Heart left ventricle (tissue), 16 donors: ENCODE measurements around the gene C11orf16. TPM values are rescaled to one million over a fixed set of nuclear protein-coding genes. Genes with fewer than 3 reads are reported as not detected.
"Not testable (repeated sequence)": the region's sequence is repeated elsewhere in the genome, so short reads cannot be mapped to it uniquely, and the experiment has no call there.

Source experiments
- ATAC-seq, 4 donors: fragments of 200-7000 bp; cut with Tn5 transposase; one replicate each; pipeline ENCODE4 v1.9.1; 2020 to 2022; ENCODE audit warnings: moderate library complexity in 4 of 4, mild to moderate bottlenecking in 3 of 4, moderate number of reproducible peaks in 1 of 4
- DNase-seq, 5 donors: peaks; one replicate each; pipeline ENCODE4 v3.0.0-alpha.2; 2020
- H3K27ac ChIP-seq, 12 donors: fragments of 200-600 bp; sonication (generic) in 4 of 12; one replicate each; pipeline versions ENCODE4 v1.5.0 to v1.8.0; 2016 to 2022; ENCODE audit warnings: mild to moderate bottlenecking in 2 of 12
- H3K27me3 ChIP-seq, 9 donors: fragments of 200-600 bp; sonication (generic) in 2 of 9; one replicate each; pipeline versions ENCODE4 v1.5.1 to v1.8.0; 2016 to 2022; ENCODE audit warnings: mild to moderate bottlenecking in 3 of 9
- H3K36me3 ChIP-seq, 9 donors: fragments of 200-600 bp; sonication (generic) in 2 of 9; one replicate each; pipeline versions ENCODE4 v1.5.0 to v1.8.0; 2018 to 2022; ENCODE audit warnings: mild to moderate bottlenecking in 2 of 9
- H3K4me1 ChIP-seq, 12 donors: fragments of 200-600 bp; sonication (generic) in 4 of 12; one replicate each; pipeline versions ENCODE4 v1.5.0 to v1.8.0; 2016 to 2022; ENCODE audit warnings: mild to moderate bottlenecking in 3 of 12
- H3K4me3 ChIP-seq, 12 donors: fragments of 200-600 bp; sonication (generic) in 4 of 12; one replicate each; pipeline versions ENCODE4 v1.5.0 to v1.8.0; 2017 to 2022; ENCODE audit warnings: mild to moderate bottlenecking in 9 of 12, moderate library complexity in 4 of 12
- H3K9me3 ChIP-seq, 12 donors: fragments of 200-600 bp; sonication (generic) in 4 of 12; one replicate each; pipeline versions ENCODE4 v1.5.0 to v1.8.0; 2016 to 2022; ENCODE audit warnings: mild to moderate bottlenecking in 1 of 12
- CTCF ChIP-seq, 12 donors: fragments of 200-600 bp; sonication (generic) in 4 of 12; IDR thresholded peaks; one replicate each; pipeline versions ENCODE4 v1.5.0 to v1.8.0; 2018 to 2022; ENCODE audit warnings: antibody characterized with exemption in 12 of 12, mild to moderate bottlenecking in 5 of 12
- POLR2A ChIP-seq, 2 donors: fragments of 450-650 bp; IDR thresholded peaks; one replicate each; pipeline ENCODE4 v1.6.1; 2017; ENCODE audit warnings: antibody characterized with exemption in 2 of 2, mild to moderate bottlenecking in 2 of 2, moderate library complexity in 2 of 2
- WGBS, 4 donors: extraction: QIAGEN DNeasy Blood & Tissue Kit in 2 of 4; methylation state at CpG; one replicate each; pipeline versions ENCODE4 v1.1.5 to v1.1.7; 2013 to 2018; 5-methylcytosine and 5-hydroxymethylcytosine counted together
- intact Hi-C, 10 donors: fragments of 100-400 bp; cut with DNase I; formaldehyde crosslinking; loops; one replicate each; pipeline versions ENCODE4 v1.11.1 to v1.14.2; 2022
- polyA plus RNA-seq, 2 donors: library from polyadenylated mRNA; stranded (reverse); fragments of 200-250 nt; gene quantifications; one replicate each; pipeline ENCODE4 v1.2.3, GENCODE V29; 2013
- total RNA-seq, 9 donors: library from RNA; depleted of rRNA in 2 of 9; stranded (reverse); fragments of >200 nt in 2 of 9; fragmentation: NEBNext Ultra II Directional in 3 of 9; extraction: Animal tissue kit (Norgen Biotek cat#: 25700) in 3 of 9; gene quantifications; one replicate each; pipeline versions ENCODE4 v1.1.0 to v1.2.4, GENCODE V29; 2016 to 2023
- donor health status: ischemic (EF 13 %, LVEDD 7.1; RV severe dilation, severe dysfunction).
- donor health status: healthy with polysubstance abuse.
- donor health status: DM: no; HTN: yes; CAD: no.
- donor health status: DM: no; HTN: no; CAD: no.
- donor health status: ischemic (EF 25% LVEDD 6.9; RV normal size, moderate dysfunction).
- donor health status: ischemic (EF 25% LVEDD 5.7; RV mildly dilated, moderate dysfunction).
- donor health status: healthy.
- donor health status: DM: yes; HTN: yes; CAD: no.
- donor health status: ischemic (EF 35%, LVEDD 5.7; RV mildly dilated, moderate dysfunction).
- donor health status: nonischemic (EF 11% LVEDD 7.7; RV severe dilation, severe dysfunction).
- donor health status: DM: yes; HTN: yes; CAD: no.
- donor health status: PGD.
- donor health status: ischemic (EF 29% LVEDD 5.4; RV normal size, mild dysfunction).
- donor health status: nonischemic (EF 23%, LVEDD 6.1; RV moderate dilation, normal function).

Gene C11orf16
- total and polyA plus RNA-seq, 11 donors, result not detected

DNA sequence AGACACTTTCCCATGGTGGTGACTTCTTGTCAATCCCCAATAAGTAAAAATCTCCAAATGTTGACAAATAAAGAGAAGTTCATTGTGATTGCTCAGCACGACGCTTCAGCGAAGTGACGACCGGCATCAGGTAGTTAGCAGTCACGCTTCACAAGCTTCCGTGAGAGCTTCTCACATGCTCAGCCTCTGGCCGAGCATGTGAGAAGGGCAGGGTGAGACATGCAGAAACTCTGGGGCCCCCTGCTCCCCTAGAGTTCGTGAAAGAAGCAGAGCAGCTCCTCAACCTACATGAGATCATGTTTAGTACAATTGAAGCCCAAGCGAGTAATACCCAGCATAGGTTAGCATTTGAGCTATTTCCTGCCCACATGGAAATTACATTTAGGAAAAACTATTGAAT, 4.4 kb upstream of the C11orf16 start:
- ATAC-seq (no peak), DNase-seq (no peak)
- intact Hi-C loops, result no loop called here
- no peak for TF ChIP-seq POLR2A (IDR thresholded peaks at IDR 0.05)
- TF ChIP-seq CTCF (IDR thresholded peaks at IDR 0.05), result no peak
- H3K4me3 ChIP-seq, result no peak overlapping the region
- H3K4me1 ChIP-seq, result no peaks in the 10 kb centered on the region
- no peak overlapping the region for H3K27ac ChIP-seq
- H3K36me3 ChIP-seq, result no peaks in the 10 kb centered on the region
- H3K9me3 ChIP-seq, result no peaks in the 10 kb centered on the region
- WGBS, 4 donors, result 83 to 90% (median 89%) methylated on average over 10 of the region's 10 CpGs
- H3K27me3 ChIP-seq, result no peaks in the 10 kb centered on the region

- intact Hi-C loops, H3K9me3 ChIP-seq, H3K27ac ChIP-seq, ATAC-seq, DNase-seq, H3K4me3 ChIP-seq, H3K36me3 ChIP-seq, H3K27me3 ChIP-seq, H3K4me1 ChIP-seq: not testable (repeated sequence)
- 92 to 94% (median 94%) methylated on average over 2 of the region's 2 CpGs for WGBS, 4 donors
Observed at GRCh38 chr11:8935789-8936188, 3.0 kb upstream of the C11orf16 start.

DNA sequence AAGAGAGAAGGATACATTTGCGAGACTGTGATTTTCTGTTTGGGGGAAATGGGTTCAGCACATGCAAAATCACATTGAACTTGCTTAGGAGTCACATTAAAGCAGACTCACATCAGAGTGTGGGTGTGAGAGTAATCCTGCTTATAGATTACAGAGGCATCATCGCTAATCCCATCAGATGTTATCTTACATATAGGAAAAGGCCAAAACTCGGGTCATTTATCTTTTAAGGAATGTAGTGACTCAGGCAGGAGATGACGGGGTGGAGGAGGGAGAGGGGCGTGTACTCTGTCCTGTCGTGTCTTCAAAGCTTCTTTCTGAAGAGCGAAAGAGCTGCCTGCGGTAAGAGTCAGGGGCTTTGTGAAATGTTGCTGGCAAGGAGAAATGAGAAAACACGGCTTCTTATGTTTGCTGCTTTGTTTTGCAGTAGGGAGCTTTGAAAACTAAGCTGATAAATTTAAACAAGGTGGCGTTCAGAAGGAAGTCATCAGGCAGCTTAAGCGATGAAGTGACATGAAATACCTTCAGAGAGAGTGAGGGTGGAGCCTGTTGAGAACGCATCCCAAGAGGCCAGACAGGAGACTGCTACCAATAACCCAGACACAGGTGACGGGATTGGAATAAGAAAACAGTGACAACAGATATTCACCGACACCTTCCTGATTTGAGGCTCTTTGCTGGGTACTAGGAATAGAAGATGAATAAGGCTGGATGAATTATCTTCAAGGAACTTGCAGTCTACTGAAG, 2.2 kb upstream of the C11orf16 start:
- DNase-seq (no peak), ATAC-seq (no peak)
- Histone ChIP-seq H3K27me3 (no peaks in the 10 kb centered on the region), H3K27ac (no peak overlapping the region), H3K4me3 (no peak overlapping the region), H3K9me3 (no peaks in the 10 kb centered on the region), H3K4me1 (no peaks in the 10 kb centered on the region), H3K36me3 (no peaks in the 10 kb centered on the region)
- 54 to 63% (median 61%) methylated on average over 14 of the region's 14 CpGs for whole genome bisulfite sequencing, 4 donors
- intact Hi-C loops, result no loop called here
- TF ChIP-seq CTCF (IDR thresholded peaks at IDR 0.05), result no peak
- TF ChIP-seq POLR2A (IDR thresholded peaks at IDR 0.05), result no peak

DNA sequence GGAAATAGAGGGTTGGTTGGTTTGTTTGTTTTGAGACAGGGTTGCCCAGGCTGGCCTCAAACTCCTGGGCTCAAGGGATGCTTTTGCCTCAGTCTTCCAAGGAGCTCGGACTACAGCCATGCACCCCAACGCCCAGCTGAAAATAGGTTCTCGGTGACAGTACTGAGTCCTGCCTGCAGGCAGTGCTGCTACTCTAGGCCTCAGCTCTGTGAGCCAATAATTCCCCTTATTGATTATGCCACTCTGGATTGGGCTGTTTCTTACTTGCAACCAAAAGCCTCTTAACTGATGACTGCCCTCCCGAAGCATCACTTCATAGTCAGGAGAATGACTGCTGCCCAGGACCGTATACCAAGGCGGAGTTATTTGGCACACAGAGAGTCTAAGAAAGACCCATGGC, 1.2 kb upstream of the C11orf16 start:
- intact Hi-C loops, result no loop called here
- DNase-seq (no peak), ATAC-seq (no peak)
- 85 to 96% (median 93%) methylated on average over 6 of the region's 6 CpGs for WGBS, 4 donors
- H3K4me3 ChIP-seq, result no peak overlapping the region
- no peaks in the 10 kb centered on the region for H3K36me3 ChIP-seq
- no peaks in the 10 kb centered on the region for H3K9me3 ChIP-seq
- TF ChIP-seq CTCF (IDR thresholded peaks at IDR 0.05), result no peak
- TF ChIP-seq POLR2A (IDR thresholded peaks at IDR 0.05), result no peak
- H3K27ac ChIP-seq, result no peak overlapping the region
- no peaks in the 10 kb centered on the region for H3K4me1 ChIP-seq
- no peaks in the 10 kb centered on the region for H3K27me3 ChIP-seq
